Osteocyte (in vitro differentiated cells): ENCODE results near the gene MTMR1. TPM values are rescaled to one million over a fixed set of nuclear protein-coding genes. Genes with fewer than 3 reads are reported as not detected.

Experiments
- DNase-seq: peaks from one replicate; pipeline ENCODE4 v3.0.0; 2021; ENCODE audit warnings: mixed read lengths; ENCODE audit not compliant: unreplicated experiment; ENCODE audit errors: extremely low spot score
- H3K27ac Mint-ChIP-seq: one replicate; pipeline ENCODE4 v1.8.0; 2021; ENCODE audit warnings: mild to moderate bottlenecking, mixed read lengths; ENCODE audit not compliant: unreplicated experiment
- H3K27me3 Mint-ChIP-seq: one replicate; pipeline ENCODE4 v1.8.0; 2021; ENCODE audit warnings: mixed read lengths; ENCODE audit not compliant: unreplicated experiment
- H3K36me3 Mint-ChIP-seq: one replicate; pipeline ENCODE4 v1.8.0; 2021; ENCODE audit warnings: mixed read lengths; ENCODE audit not compliant: unreplicated experiment
- H3K4me1 Mint-ChIP-seq: one replicate; pipeline ENCODE4 v1.8.0; 2021; ENCODE audit warnings: mixed read lengths; ENCODE audit not compliant: unreplicated experiment
- H3K4me3 Mint-ChIP-seq: one replicate; pipeline ENCODE4 v1.8.0; 2021; ENCODE audit warnings: mild to moderate bottlenecking, moderate library complexity, mixed read lengths; ENCODE audit not compliant: unreplicated experiment
- H3K9me3 Mint-ChIP-seq: one replicate; pipeline ENCODE4 v1.8.0; 2021; ENCODE audit warnings: mixed read lengths; ENCODE audit not compliant: unreplicated experiment
- total RNA-seq: library from RNA; stranded (reverse); gene quantifications from 2 replicates; pipeline ENCODE4 v1.2.1, GENCODE V29; 2021
- TF ChIP-seq, protein P1 (sequence below): fragments of 200-600 bp; sonication (generic); IDR thresholded peaks from 2 replicates; pipeline ENCODE4 v1.5.0; 2021; ENCODE audit warnings: antibody characterized with exemption, mild to moderate bottlenecking, moderate library complexity

The MTMR1 gene
- total RNA-seq, 1 donor from 2014 or later = 23.6 TPM

DNA sequence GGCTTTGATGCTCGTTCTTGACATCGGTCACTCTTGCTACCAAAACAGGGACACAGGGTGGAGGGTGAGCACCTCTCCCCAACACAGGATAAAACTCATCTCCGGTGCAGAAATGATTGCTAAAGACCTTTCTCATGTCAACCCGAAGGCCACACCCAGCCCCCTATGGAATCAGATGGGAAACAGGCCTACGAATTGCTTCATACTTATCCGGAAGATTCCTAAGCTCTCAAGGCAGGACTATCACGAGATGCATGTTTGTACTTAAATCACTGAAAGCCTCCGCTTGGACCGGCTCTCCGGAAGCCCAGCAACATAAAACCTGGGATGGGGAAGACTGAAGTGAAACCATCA is 74.9 kb downstream of the MTMR1 start:
- Mint-ChIP-seq H3K4me3 (no peak overlapping the region), H3K4me1 (no peaks in the 10 kb centered on the region), H3K36me3 (no peaks in the 10 kb centered on the region), H3K9me3 (no peaks in the 10 kb centered on the region), H3K27me3 (no peaks in the 10 kb centered on the region), H3K27ac (no peak overlapping the region)
- TF ChIP-seq, protein P1, sequence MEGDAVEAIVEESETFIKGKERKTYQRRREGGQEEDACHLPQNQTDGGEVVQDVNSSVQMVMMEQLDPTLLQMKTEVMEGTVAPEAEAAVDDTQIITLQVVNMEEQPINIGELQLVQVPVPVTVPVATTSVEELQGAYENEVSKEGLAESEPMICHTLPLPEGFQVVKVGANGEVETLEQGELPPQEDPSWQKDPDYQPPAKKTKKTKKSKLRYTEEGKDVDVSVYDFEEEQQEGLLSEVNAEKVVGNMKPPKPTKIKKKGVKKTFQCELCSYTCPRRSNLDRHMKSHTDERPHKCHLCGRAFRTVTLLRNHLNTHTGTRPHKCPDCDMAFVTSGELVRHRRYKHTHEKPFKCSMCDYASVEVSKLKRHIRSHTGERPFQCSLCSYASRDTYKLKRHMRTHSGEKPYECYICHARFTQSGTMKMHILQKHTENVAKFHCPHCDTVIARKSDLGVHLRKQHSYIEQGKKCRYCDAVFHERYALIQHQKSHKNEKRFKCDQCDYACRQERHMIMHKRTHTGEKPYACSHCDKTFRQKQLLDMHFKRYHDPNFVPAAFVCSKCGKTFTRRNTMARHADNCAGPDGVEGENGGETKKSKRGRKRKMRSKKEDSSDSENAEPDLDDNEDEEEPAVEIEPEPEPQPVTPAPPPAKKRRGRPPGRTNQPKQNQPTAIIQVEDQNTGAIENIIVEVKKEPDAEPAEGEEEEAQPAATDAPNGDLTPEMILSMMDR = no peak
- DNase-seq = no peak

- Mint-ChIP-seq H3K4me1 (no peaks in the 10 kb centered on the region), H3K27ac (no peak overlapping the region), H3K4me3 (no peak overlapping the region), H3K27me3 (no peaks in the 10 kb centered on the region), H3K9me3 (no peaks in the 10 kb centered on the region), H3K36me3 (no peaks in the 10 kb centered on the region)
- TF ChIP-seq, protein P1 = no peak
- peak; percentile 80 for DNase-seq
Measured at GRCh38 chrX:150768580-150769190, 75.5 kb downstream of the MTMR1 start.

GRCh38 chrX:150769408-150769807 is 76.2 kb downstream of the MTMR1 start:
- Mint-ChIP-seq H3K9me3 (no peaks in the 10 kb centered on the region), H3K4me1 (no peaks in the 10 kb centered on the region), H3K27ac (no peak overlapping the region), H3K36me3 (no peaks in the 10 kb centered on the region), H3K4me3 (no peak overlapping the region), H3K27me3 (no peaks in the 10 kb centered on the region)
- DNase-seq = peak; percentile 76
- TF ChIP-seq, protein P1 = no peak

GRCh38 chrX:150770623-150771022 is 77.4 kb downstream of the MTMR1 start:
- Mint-ChIP-seq H3K4me1 (no peaks in the 10 kb centered on the region), H3K36me3 (peaks cover 5% of the 10 kb centered on the region), H3K9me3 (no peaks in the 10 kb centered on the region), H3K27me3 (no peaks in the 10 kb centered on the region), H3K27ac (no peak overlapping the region), H3K4me3 (no peak overlapping the region)
- TF ChIP-seq, protein P1 = no peak
- DNase-seq = no peak

- Mint-ChIP-seq H3K27me3 (no peaks in the 10 kb centered on the region), H3K9me3 (no peaks in the 10 kb centered on the region), H3K27ac (no peak overlapping the region), H3K36me3 (peaks cover 6% of the 10 kb centered on the region), H3K4me3 (no peak overlapping the region), H3K4me1 (no peaks in the 10 kb centered on the region)
- TF ChIP-seq, protein P1 = no peak
- DNase-seq = peak; percentile 75
Measured at GRCh38 chrX:150771116-150771515, 77.9 kb downstream of the MTMR1 start.
